ENCODE data around the gene PTPRG.

The PTPRG gene

GRCh38 chr3:61804782-61805181 is 243.4 kb downstream of the PTPRG start:
- DNase-seq = no peak

GRCh38 chr3:61805510-61806080 is 244.2 kb downstream of the PTPRG start:
- DNase-seq = no peak

- no peak for DNase-seq
Measured at GRCh38 chr3:61806810-61807209, 245.4 kb downstream of the PTPRG start.

- peak; percentile 37 for DNase-seq
Measured at GRCh38 chr3:61807865-61808276, 246.5 kb downstream of the PTPRG start.

GRCh38 chr3:61808526-61808925 is 247.2 kb downstream of the PTPRG start:
- no peak for DNase-seq

GRCh38 chr3:61808999-61809398 is 247.6 kb downstream of the PTPRG start:
- DNase-seq = no peak

GRCh38 chr3:61809879-61810278 is 248.5 kb downstream of the PTPRG start:
- DNase-seq = no peak

GRCh38 chr3:61810953-61811497 is 249.7 kb downstream of the PTPRG start:
- DNase-seq = no peak

- no peak for DNase-seq
Measured at GRCh38 chr3:61811652-61812051, 250.3 kb downstream of the PTPRG start.

- no peak for DNase-seq
Measured at GRCh38 chr3:61812085-61812484, 250.7 kb downstream of the PTPRG start.

- DNase-seq = no peak
Measured at GRCh38 chr3:61812517-61812916, 251.1 kb downstream of the PTPRG start.

- peak; percentile 30 for DNase-seq
Measured at GRCh38 chr3:61813636-61814035, 252.3 kb downstream of the PTPRG start.

GRCh38 chr3:61814674-61815073 is 253.3 kb downstream of the PTPRG start:
- DNase-seq = no peak

- DNase-seq = peak; percentile 28
Measured at GRCh38 chr3:61816304-61816703, 254.9 kb downstream of the PTPRG start.

GRCh38 chr3:61819861-61820260 is 258.5 kb downstream of the PTPRG start:
- DNase-seq = peak; percentile 51

GRCh38 chr3:61820306-61820992 is 259.1 kb downstream of the PTPRG start:
- no peak for DNase-seq

GRCh38 chr3:61821823-61822251 is 260.5 kb downstream of the PTPRG start:
- DNase-seq = peak; percentile 15

- no peak for DNase-seq
Measured at GRCh38 chr3:61822588-61822987, 261.2 kb downstream of the PTPRG start.

GRCh38 chr3:61824553-61825135 is 263.3 kb downstream of the PTPRG start:
- no peak for DNase-seq

GRCh38 chr3:61826161-61826560 is 264.8 kb downstream of the PTPRG start:
- DNase-seq = no peak

- DNase-seq = no peak
Measured at GRCh38 chr3:61828184-61828874, 267.0 kb downstream of the PTPRG start.

- DNase-seq = no peak
Measured at GRCh38 chr3:61828880-61829721, 267.7 kb downstream of the PTPRG start.

Measured in fibroblast of skin of back (primary cell).